Measurements from ENCODE around the gene GPR25. TPM values are rescaled to one million over a fixed set of nuclear protein-coding genes. Genes with fewer than 3 reads are reported as not detected.

The GPR25 gene
- total RNA-seq, 4 donors from 2014 or later = not detected

- peaks cover 56% of the 10 kb centered on the region for H3K27me3 ChIP-seq
- no peak for ATAC-seq
Measured at GRCh38 chr1:200888349-200888838, 15.6 kb downstream of the GPR25 start.

DNA sequence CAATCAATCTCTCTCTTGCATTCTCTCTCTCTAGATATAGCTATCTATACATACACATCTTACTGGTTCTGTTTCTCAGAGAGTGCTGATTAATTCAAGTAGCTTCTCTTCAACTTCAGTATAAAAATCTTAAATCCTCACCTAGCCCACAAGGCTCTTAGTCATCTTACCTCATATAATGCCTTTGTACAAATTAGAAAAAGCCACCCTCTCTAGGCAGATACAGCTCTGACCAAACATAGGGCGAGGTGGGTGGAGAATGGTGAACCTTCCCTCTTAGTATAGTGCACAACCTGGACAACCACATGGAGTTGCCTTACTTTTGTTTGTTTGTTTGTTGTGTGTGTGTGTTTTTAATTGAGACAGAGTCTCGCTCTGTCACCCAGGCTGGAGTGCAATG lies 16.8 kb downstream of the GPR25 start:
- 100% methylated on average over 1 of the region's 2 CpGs for WGBS, 2 donors (ENCODE audit: low coverage in 1 of 2)
- H3K4me3 ChIP-seq = no peak overlapping the region
- no peaks in the 10 kb centered on the region for H3K9me3 ChIP-seq
- H3K27ac ChIP-seq = no peak overlapping the region
- peaks cover 63% of the 10 kb centered on the region for H3K27me3 ChIP-seq
- no peaks in the 10 kb centered on the region for H3K36me3 ChIP-seq
- ATAC-seq = no peak
- TF ChIP-seq POLR2AphosphoS5 (IDR thresholded peaks at IDR 0.05) (no peak), EP300 (IDR thresholded peaks at IDR 0.05) (no peak), POLR2A (IDR thresholded peaks at IDR 0.05) (no peak)
- TF ChIP-seq, protein P1, sequence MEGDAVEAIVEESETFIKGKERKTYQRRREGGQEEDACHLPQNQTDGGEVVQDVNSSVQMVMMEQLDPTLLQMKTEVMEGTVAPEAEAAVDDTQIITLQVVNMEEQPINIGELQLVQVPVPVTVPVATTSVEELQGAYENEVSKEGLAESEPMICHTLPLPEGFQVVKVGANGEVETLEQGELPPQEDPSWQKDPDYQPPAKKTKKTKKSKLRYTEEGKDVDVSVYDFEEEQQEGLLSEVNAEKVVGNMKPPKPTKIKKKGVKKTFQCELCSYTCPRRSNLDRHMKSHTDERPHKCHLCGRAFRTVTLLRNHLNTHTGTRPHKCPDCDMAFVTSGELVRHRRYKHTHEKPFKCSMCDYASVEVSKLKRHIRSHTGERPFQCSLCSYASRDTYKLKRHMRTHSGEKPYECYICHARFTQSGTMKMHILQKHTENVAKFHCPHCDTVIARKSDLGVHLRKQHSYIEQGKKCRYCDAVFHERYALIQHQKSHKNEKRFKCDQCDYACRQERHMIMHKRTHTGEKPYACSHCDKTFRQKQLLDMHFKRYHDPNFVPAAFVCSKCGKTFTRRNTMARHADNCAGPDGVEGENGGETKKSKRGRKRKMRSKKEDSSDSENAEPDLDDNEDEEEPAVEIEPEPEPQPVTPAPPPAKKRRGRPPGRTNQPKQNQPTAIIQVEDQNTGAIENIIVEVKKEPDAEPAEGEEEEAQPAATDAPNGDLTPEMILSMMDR (IDR thresholded peaks at IDR 0.05) = no peak
- H3K4me1 ChIP-seq = peaks cover 0 to 17% (median 10%) of the 10 kb centered on the region in 3 donors

More at GRCh38 chr1:200888349-200888838, 15.6 kb downstream of the GPR25 start:
- WGBS, 2 donors (ENCODE audit: low coverage in 1 of 2) = 94% methylated on average over 3 of the region's 7 CpGs; no CpG with 5 or more reads in 1 of the 2 donors
- no peaks in the 10 kb centered on the region for H3K36me3 ChIP-seq
- no peak overlapping the region for H3K4me3 ChIP-seq
- H3K9me3 ChIP-seq = no peaks in the 10 kb centered on the region
- no peak overlapping the region for H3K27ac ChIP-seq
- TF ChIP-seq, protein P1 (IDR thresholded peaks at IDR 0.05) = no peak
- TF ChIP-seq POLR2A (IDR thresholded peaks at IDR 0.05) (no peak), EP300 (IDR thresholded peaks at IDR 0.05) (no peak), POLR2AphosphoS5 (IDR thresholded peaks at IDR 0.05) (no peak)
- peaks cover 0 to 17% (median 10%) of the 10 kb centered on the region in 3 donors for H3K4me1 ChIP-seq

DNA sequence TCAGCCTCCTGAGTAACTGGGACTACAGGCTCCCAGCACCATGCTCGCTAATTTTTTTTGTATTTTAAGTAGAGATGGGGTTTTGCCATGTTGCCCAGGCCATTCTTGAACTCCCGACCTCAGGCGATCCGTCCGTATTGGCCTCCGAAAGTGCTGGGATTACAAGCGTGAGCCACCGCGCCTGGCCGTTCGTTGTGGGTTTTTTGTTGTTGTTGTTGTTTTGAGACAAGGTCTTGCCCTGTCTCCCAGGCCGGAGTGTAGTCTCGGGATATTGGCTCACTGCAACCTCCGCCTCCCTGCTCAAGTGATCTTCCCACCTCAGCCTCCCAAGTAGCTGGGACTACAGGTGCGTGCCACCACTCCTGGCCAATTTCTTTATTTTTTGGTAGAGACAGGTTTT lies 17.2 kb downstream of the GPR25 start:
- Histone ChIP-seq H3K9me3 (no peaks in the 10 kb centered on the region), H3K27me3 (peaks cover 63% of the 10 kb centered on the region), H3K4me1 (peaks cover 0 to 17% (median 10%) of the 10 kb centered on the region in 3 donors), H3K4me3 (no peak overlapping the region), H3K36me3 (no peaks in the 10 kb centered on the region), H3K27ac (no peak overlapping the region)
- ATAC-seq = no peak
- TF ChIP-seq POLR2A (IDR thresholded peaks at IDR 0.05) = no peak
- WGBS, 2 donors (ENCODE audit: low coverage in 1 of 2) = 92 to 97% methylated on average over 10 to 11 of the region's 15 CpGs

- peak; percentile 35 for ATAC-seq
- Histone ChIP-seq H3K27ac (no peak overlapping the region), H3K9me3 (no peaks in the 10 kb centered on the region), H3K4me3 (peak overlapping the region in 1 of 2 donors; percentile 48), H3K4me1 (peaks cover 0 to 17% (median 10%) of the 10 kb centered on the region in 3 donors), H3K36me3 (no peaks in the 10 kb centered on the region), H3K27me3 (peaks cover 63% of the 10 kb centered on the region)
- TF ChIP-seq POLR2AphosphoS5 (IDR thresholded peaks at IDR 0.05) (no peak), EP300 (IDR thresholded peaks at IDR 0.05) (no peak), POLR2A (IDR thresholded peaks at IDR 0.05) (no peak)
- TF ChIP-seq, protein P1 (IDR thresholded peaks at IDR 0.05) = no peak
- WGBS, 2 donors (ENCODE audit: low coverage in 1 of 2) = 7 to 9% methylated on average over 19 to 41 of the region's 72 CpGs
Measured at GRCh38 chr1:200890818-200891773, 18.3 kb downstream of the GPR25 start.

- Histone ChIP-seq H3K27me3 (peaks cover 63% of the 10 kb centered on the region), H3K4me3 (peak overlapping the region in 1 of 2 donors; percentile 48), H3K36me3 (no peaks in the 10 kb centered on the region), H3K4me1 (peaks cover 0 to 17% (median 10%) of the 10 kb centered on the region in 3 donors), H3K27ac (no peak overlapping the region), H3K9me3 (no peaks in the 10 kb centered on the region)
- no peak for ATAC-seq
- TF ChIP-seq POLR2A (IDR thresholded peaks at IDR 0.05) = no peak
- TF ChIP-seq, protein P1 (IDR thresholded peaks at IDR 0.05) = no peak
- TF ChIP-seq EP300 (IDR thresholded peaks at IDR 0.05) = no peak
- no peak for TF ChIP-seq POLR2AphosphoS5 (IDR thresholded peaks at IDR 0.05)
- 38 to 47% methylated on average over 3 to 5 of the region's 8 CpGs for WGBS, 2 donors (ENCODE audit: low coverage in 1 of 2)
Measured at GRCh38 chr1:200891774-200892157, 19.0 kb downstream of the GPR25 start.
